Upper lobe of left lung (tissue), 4 donors: ENCODE results near the gene ANKZF1.
A peak's percentile ranks its signal among the peaks of the same experiment; 100 is the strongest.

Experiments used
- EP300 ChIP-seq, 4 donors: sonication (generic); formaldehyde crosslinking; IDR thresholded peaks; one replicate each; pipeline ENCODE4 v1.5.1; 2017; ENCODE audit warnings: antibody characterized with exemption in 4 of 4, control low read depth in 2 of 4
- POLR2AphosphoS5 ChIP-seq, 2 donors: sonication (generic); formaldehyde crosslinking; IDR thresholded peaks; one replicate each; pipeline ENCODE4 v1.5.1; 2017; ENCODE audit warnings: antibody characterized with exemption in 2 of 2

GRCh38 chr2:219266232-219266631 is 36.6 kb downstream of the ANKZF1 start:
- TF ChIP-seq EP300 (IDR thresholded peaks at IDR 0.05) = no peak
- peak in 1 of 2 donors; percentile 13 for TF ChIP-seq POLR2AphosphoS5 (IDR thresholded peaks at IDR 0.05)
